ENCODE results near the gene PIM1.

DNA sequence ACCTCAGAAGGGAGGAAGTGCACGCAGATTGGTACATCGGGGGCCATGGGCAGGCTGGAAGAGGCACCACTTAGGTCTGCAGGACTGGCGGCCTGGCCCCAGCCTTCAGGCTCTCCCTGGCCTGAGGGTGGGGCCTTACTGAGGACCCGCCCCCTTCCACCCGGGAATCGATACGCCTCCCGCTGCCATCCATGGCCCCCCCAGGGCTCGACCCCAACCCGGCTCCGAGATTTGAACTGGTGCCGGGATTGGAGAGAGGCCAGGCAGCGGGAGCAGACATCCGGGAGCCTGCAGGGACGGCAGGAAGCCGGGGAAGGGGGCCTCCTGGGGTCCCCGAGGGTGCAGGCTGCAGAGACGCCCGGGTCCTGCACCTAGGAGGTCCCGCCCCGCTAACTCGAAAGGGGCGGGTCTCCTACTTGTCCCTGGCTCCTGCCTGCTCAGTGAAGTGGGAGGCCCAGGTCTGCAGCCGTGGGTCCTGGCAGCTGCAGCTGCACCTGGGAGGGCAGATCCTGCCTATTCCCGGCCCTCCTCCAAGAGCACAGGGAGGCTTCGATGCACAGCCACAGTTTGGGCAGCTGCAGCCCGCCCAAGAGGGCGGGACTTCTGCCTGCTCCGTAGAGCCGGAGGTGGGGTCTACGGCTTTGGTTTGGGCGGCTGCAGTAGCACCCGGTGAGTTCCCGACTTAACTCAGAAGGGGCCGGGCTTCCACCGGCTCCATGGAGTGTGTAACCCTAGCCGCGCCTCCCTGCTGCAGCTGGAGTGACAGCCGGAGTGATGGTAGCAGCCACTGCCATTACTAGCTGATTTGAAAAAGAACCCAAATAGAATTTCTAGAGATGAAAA, 52.4 kb downstream of the PIM1 start:
- no peak for TF ChIP-seq EZH2 (IDR thresholded peaks at IDR 0.05; ENCODE audit: borderline replicate concordance, low read depth, low read length, poor library complexity, severe bottlenecking)
- TF ChIP-seq, protein P1, sequence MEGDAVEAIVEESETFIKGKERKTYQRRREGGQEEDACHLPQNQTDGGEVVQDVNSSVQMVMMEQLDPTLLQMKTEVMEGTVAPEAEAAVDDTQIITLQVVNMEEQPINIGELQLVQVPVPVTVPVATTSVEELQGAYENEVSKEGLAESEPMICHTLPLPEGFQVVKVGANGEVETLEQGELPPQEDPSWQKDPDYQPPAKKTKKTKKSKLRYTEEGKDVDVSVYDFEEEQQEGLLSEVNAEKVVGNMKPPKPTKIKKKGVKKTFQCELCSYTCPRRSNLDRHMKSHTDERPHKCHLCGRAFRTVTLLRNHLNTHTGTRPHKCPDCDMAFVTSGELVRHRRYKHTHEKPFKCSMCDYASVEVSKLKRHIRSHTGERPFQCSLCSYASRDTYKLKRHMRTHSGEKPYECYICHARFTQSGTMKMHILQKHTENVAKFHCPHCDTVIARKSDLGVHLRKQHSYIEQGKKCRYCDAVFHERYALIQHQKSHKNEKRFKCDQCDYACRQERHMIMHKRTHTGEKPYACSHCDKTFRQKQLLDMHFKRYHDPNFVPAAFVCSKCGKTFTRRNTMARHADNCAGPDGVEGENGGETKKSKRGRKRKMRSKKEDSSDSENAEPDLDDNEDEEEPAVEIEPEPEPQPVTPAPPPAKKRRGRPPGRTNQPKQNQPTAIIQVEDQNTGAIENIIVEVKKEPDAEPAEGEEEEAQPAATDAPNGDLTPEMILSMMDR (conservative IDR thresholded peaks at IDR 0.05; ENCODE audit: low read depth, low read length) = no peak

Measured in A673 (cell line).